KG1 (cell line): ENCODE data around the gene TNFRSF4.
"Not testable (repeated sequence)": the region's sequence is repeated elsewhere in the genome, so short reads cannot be mapped to it uniquely, and the experiment has no call there.

Source experiments
- DNase-seq: peaks from one replicate; lab custom pipeline; 2025; lab: John Stamatoyannopoulos, UW

Gene TNFRSF4

GRCh38 chr1:1182491-1183220, 31.3 kb downstream of the TNFRSF4 start:
- no peak for DNase-seq

GRCh38 chr1:1181938-1182410, 32.0 kb downstream of the TNFRSF4 start:
- no peak for DNase-seq

- DNase-seq, result no peak
Observed at GRCh38 chr1:1181129-1181937, 32.6 kb downstream of the TNFRSF4 start.

- no peak for DNase-seq
Observed at GRCh38 chr1:1179983-1180861, 33.7 kb downstream of the TNFRSF4 start.

- DNase-seq, result no peak
Observed at GRCh38 chr1:1179346-1179982, 34.5 kb downstream of the TNFRSF4 start.

- DNase-seq, result no peak
Observed at GRCh38 chr1:1178794-1179331, 35.1 kb downstream of the TNFRSF4 start.

GRCh38 chr1:1177452-1178206, 36.3 kb downstream of the TNFRSF4 start:
- no peak for DNase-seq

- DNase-seq, result no peak
Observed at GRCh38 chr1:1176931-1177330, 37.0 kb downstream of the TNFRSF4 start.

- DNase-seq, result not testable (repeated sequence)
Observed at GRCh38 chr1:1176063-1176761, 37.7 kb downstream of the TNFRSF4 start.

- DNase-seq, result no peak
Observed at GRCh38 chr1:1175221-1176062, 38.5 kb downstream of the TNFRSF4 start.

- no peak for DNase-seq
Observed at GRCh38 chr1:1173793-1174415, 40.0 kb downstream of the TNFRSF4 start, which contains the start of gene TTLL10. TTLL10 (plus strand) TSS chr1:1173880; CDS start chr1:1179216, 5,336 bp downstream.

GRCh38 chr1:1173061-1173792, 40.7 kb downstream of the TNFRSF4 start:
- DNase-seq, result no peak

GRCh38 chr1:1171546-1172340, 42.2 kb downstream of the TNFRSF4 start:
- no peak for DNase-seq

- no peak for DNase-seq
Observed at GRCh38 chr1:1171161-1171545, 42.8 kb downstream of the TNFRSF4 start.

GRCh38 chr1:1170215-1171091, 43.5 kb downstream of the TNFRSF4 start:
- no peak for DNase-seq
